Measurements from ENCODE around the gene BLOC1S1. TPM values are rescaled to one million over a fixed set of nuclear protein-coding genes. Genes with fewer than 3 reads are reported as not detected.
A peak's percentile ranks its signal among the peaks of the same experiment; 100 is the strongest.

Gene BLOC1S1
- polyA plus RNA-seq, 2 of the 4 experiments (the other 2 are of a cell fraction) = 112 to 138 TPM

DNA sequence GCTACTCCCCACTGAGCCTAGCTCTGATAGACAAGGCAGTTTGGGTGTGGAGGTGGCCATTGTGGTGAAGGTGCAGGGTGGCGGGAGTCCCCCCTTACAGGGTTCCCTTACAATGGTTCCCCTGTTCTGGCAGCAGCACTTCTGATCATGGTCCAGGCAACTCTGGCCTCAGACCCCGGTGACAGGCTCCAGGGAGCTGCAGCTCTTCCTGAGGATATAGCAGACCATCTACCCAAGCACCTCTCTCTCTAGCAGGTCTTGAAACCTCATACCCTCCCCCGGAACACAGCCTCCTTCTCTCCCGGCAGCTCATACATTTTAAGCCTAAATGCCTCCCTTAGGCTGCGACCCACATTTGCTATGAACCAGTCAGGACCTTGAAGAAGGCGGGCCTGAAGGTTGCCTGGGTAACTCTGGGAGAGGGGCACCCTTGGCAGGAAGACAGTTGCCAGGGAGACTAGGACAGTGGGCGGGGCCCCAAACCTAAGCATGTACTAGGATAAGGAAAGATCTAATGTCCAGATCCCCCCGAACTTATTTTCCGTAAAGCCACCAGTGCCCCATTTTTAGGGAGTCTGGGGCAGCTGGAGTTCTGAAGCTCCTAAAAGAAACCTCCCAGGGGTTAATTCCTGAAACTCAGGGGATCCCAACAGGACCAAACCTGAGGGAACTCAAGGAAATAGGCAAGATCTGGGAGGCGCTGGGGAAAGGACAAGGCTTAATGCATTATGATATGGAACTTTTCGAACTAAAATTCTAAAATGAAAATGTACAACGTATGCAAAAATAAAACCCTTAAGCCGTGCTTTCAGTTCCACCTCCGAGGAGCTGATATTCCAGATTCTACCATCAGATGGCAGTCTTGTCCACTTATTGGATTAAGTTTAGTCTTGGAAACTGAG is 22.5 kb downstream of the BLOC1S1 start (continued):
- TF ChIP-seq CTCF (IDR thresholded peaks at IDR 0.05) = peak; percentile 95
- TF ChIP-seq MAFK (IDR thresholded peaks at IDR 0.05; ENCODE audit: partially characterized antibody) = peak; percentile 98
- TF ChIP-seq GATA3 (IDR thresholded peaks at IDR 0.05; ENCODE audit: borderline replicate concordance) = no peak
- no peak for TF ChIP-seq HMGXB4 (CRISPR knock-in tag; IDR thresholded peaks at IDR 0.05; ENCODE audit: borderline replicate concordance)
- TF ChIP-seq TP53 (CRISPR knock-in tag; IDR thresholded peaks at IDR 0.05) = no peak
- no peak for TF ChIP-seq MAZ (IDR thresholded peaks at IDR 0.05; ENCODE audit: borderline replicate concordance, low read depth, low read length)
- no peak for TF ChIP-seq EP300 (IDR thresholded peaks at IDR 0.05)
- no peak for TF ChIP-seq E2F6 (IDR thresholded peaks at IDR 0.05; ENCODE audit: borderline replicate concordance, low read depth)
- no peak for TF ChIP-seq JUNB (IDR thresholded peaks at IDR 0.05)
- TF ChIP-seq BHLHE40 (IDR thresholded peaks at IDR 0.05; ENCODE audit: low read depth, low read length) = no peak
- TF ChIP-seq CHD2 (IDR thresholded peaks at IDR 0.05; ENCODE audit: low read length, partially characterized antibody) = no peak
- TF ChIP-seq NPAS2 (CRISPR knock-in tag; IDR thresholded peaks at IDR 0.05; ENCODE audit: borderline replicate concordance) = no peak
- TF ChIP-seq KDM1A (IDR thresholded peaks at IDR 0.05; ENCODE audit: low read depth) = no peak
- no peak for TF ChIP-seq RCOR1 (IDR thresholded peaks at IDR 0.05; ENCODE audit: low read depth, low read length)
- no peak for TF ChIP-seq ZSCAN20 (CRISPR knock-in tag; IDR thresholded peaks at IDR 0.05)
- no peak for TF ChIP-seq FOSL2 (IDR thresholded peaks at IDR 0.05)
- TF ChIP-seq FOSL2 (CRISPR knock-in tag; IDR thresholded peaks at IDR 0.05) = no peak
- TF ChIP-seq ZC3H11A (IDR thresholded peaks at IDR 0.05) = 0 out of 2 replicates have a peak, but pooled peaks have one; percentile 1
- TF ChIP-seq RAD21 (conservative IDR thresholded peaks at IDR 0.05 in 1 of 2, IDR thresholded peaks at IDR 0.05 in 1 of 2) = peak; percentile 91 to 96
- TF ChIP-seq BCL3 (IDR thresholded peaks at IDR 0.05) = no peak
- no peak for TF ChIP-seq HDAC2 (IDR thresholded peaks at IDR 0.05)
- no peak for TF ChIP-seq MYC (IDR thresholded peaks at IDR 0.05; ENCODE audit: borderline replicate concordance, low read length)
- TF ChIP-seq RFX5 (IDR thresholded peaks at IDR 0.05) = peak; percentile 70; the same call in 1 of the 2 replicates

Measured in A549 (cell line).